HG02970 (cell line): ENCODE data around the gene M6PR.
"Not testable (repeated sequence)": the region's sequence is repeated elsewhere in the genome, so short reads cannot be mapped to it uniquely, and the experiment has no call there.

Experiments
- ATAC-seq: cut with Tn5 transposase; IDR thresholded peaks from one replicate; pipeline ENCODE4 v1.9.1; 2021; ENCODE audit warnings: mild to moderate bottlenecking, moderate library complexity, moderate number of reproducible peaks; ENCODE audit not compliant: unreplicated experiment, low FRiP score

The M6PR gene

GRCh38 chr12:8914033-8914715 is 35.3 kb downstream of the M6PR start, which contains the start of gene PHC1:
PHC1 (plus strand) TSS chr12:8914509; CDS start chr12:8917678, 3,169 bp downstream.
- peak; percentile 58 for ATAC-seq

GRCh38 chr12:8913702-8914032 is 35.8 kb downstream of the M6PR start:
- ATAC-seq = no peak

- ATAC-seq = no peak
Measured at GRCh38 chr12:8912914-8913313, 36.5 kb downstream of the M6PR start.

DNA sequence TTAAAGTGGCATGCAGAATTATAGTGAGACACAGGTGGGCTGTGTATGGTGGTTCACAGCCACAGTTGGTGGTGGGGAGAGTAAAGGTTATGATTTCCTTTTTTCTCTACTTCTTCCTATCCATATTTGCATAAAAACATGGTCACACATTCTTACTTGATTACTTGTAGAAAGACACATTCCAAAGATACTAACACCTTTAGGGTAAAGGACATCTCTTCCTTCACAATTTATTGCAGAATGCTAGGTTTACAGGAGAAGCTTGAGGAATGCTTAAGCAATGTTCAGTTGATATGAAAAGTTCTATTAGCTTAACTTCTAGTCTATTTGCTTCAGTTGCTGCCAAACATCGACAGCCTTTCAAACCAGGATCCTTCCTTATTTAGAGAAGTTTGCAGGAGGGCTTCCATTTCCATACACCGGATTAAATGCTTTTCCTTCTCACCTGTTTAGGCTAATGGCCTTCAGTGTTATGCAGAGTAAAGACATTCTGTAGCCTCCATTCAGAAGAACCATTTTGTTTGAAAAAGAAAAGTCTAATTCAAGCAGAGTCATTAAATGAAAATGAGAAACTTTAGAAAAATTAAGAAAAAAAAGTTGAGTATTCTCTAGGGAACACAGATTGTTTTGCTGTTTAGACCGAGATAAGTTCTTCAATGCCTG is 37.7 kb downstream of the M6PR start:
- no peak for ATAC-seq

- no peak for ATAC-seq
Measured at GRCh38 chr12:8909752-8910151, 39.7 kb downstream of the M6PR start.

- ATAC-seq = no peak
Measured at GRCh38 chr12:8907513-8907912, 41.9 kb downstream of the M6PR start.

DNA sequence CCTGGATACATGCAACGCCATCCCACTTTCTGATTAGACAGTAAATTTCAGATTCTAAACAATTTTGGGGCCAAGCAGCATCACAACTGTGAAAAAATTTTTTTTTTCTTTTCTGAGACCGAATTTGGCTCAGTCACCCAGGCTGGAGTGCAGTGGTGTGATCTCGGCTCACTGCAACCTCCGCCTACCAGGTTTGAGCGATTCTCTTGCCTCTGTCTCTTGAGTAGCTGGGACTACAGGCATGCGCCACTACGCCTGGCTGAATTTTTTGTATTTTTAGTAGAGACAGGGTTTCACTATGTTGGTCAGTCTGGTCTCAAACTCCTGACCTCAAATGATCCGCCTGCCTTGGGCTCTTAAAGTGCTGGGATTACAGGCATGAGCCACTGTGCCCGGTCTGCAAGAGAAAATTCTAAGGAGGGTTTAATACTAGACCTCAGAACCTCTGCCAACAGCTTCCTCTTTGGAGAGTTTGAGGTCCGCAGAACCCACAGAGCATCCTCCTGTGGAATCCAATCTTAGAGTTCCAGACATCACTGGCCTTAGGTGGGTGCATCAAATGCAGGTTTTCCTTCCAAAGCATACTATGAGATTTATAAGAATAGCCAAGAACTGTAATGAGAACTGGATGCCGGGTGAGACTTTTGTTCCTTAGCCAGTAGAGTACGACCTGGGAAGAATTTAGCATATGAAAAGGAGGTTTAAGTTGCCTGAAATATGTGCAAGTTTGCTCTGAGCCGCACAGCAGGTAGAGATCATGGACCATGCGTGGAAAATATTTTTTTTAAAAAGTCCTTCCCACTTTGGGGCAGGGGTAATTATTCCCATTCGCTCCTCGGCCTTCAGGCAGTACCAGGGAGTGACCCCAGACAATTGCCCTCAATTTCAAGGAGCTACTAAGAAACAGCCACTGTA is 42.9 kb downstream of the M6PR start:
- ATAC-seq = no peak

- no peak for ATAC-seq
Measured at GRCh38 chr12:8905546-8905945, 43.9 kb downstream of the M6PR start.

GRCh38 chr12:8904665-8905064 is 44.8 kb downstream of the M6PR start:
- ATAC-seq = no peak

DNA sequence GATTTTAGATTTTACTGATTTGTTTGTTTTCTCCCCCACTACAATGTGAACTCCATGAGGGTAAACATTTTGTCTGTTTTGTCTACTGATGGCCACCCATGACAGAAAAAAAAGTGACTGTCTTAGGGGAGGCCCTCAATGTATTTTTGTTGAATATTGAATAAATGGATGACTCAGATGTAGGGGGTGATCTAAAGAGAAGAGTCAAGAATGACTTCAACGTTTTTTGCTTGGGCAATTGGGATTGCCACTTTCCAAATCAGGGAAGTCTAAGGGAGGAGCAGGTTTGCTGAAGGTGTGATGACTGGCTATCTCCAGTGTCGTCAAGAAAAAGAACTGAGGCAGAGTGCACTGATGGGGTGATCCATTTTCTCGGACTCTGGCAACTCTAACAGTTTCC is 45.8 kb downstream of the M6PR start:
- no peak for ATAC-seq

DNA sequence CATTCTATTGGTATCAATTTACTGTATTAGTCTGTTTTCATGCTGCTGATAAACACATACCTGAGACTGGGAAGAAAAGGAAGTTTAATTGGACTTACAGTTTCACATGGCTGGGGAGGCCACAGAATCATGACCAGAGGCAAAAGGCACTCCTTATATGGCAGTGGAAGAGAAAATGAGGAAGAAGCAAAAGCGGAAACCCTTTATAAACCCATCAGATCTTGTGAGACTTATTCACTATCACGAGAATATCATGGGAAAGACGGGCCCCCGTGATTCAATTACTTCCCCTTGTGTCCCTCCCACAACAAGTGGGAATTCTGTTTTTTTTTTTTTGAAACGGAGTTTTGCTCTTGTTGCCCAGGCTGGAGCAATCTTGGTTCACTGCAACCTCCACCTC is 46.7 kb downstream of the M6PR start:
- not testable (repeated sequence) for ATAC-seq

GRCh38 chr12:8899830-8900229 is 49.6 kb downstream of the M6PR start:
- ATAC-seq = no peak

- ATAC-seq = no peak
Measured at GRCh38 chr12:8897081-8897480, 52.4 kb downstream of the M6PR start.

DNA sequence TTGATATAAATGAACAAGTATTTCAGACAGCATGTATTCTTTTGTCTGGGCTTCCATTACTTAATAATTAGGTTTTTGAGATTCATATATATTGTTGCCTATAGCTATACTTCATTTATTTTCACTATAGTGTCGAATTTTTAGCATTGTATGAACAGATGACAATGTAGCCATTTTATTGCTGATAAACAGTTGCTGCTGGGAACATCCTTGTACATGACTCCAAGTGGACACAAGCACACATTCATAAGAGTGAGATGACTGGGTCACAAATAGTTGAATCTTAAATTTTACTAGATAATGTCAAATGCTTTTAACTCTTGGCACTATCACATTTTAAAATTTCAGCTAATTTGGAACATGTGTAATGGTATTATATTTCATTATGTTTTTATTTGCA is 54.5 kb downstream of the M6PR start:
- ATAC-seq = no peak

DNA sequence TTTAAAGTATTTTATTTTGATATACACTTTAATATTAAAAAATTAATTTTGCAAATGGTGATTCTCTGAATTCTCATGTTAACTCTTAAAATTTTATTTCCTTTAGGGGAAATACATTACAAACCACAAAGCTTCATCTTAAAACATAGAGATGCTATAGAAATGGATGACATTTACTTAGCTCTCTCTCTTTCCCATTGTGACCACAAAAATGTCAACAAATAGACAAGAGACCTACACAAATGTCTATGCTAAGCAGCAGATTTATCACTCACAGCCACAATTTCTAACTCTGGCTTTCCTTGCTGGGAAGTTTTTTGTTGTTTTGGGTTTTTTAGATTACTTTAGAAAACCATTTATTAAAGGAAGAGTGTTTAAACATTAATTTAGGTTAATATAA is 55.1 kb downstream of the M6PR start:
- ATAC-seq = no peak

DNA sequence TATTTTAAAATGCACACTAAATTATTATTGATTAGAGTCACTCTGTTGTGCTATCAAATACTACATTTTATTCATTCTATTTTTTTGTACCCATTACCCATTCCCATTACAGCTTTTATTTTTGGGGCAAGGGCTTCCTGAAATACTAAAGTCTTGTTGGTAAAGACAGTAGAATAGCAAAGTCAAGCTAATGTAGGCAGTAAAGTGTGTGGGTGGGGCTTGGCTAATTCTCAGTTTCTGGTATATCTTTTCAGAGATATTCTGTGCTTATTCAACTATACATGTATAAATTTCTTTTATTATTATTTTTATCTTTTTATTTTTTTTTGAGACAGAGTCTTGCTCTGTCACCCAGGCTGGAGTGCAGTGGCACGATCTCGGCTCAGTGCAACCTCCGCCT is 57.5 kb downstream of the M6PR start:
- ATAC-seq = no peak
